H1 (cell line): ENCODE measurements around the gene BCL11A. TPM values are rescaled to one million over a fixed set of nuclear protein-coding genes. Genes with fewer than 3 reads are reported as not detected.

Experiments used
- CTCF ChIA-PET: fragments of 300-600 bp; sonication (Branson Sonifier 250); formaldehyde crosslinking; loops from one replicate; lab custom pipeline; 2021; ENCODE audit not compliant: partially characterized antibody; lab: Charles Lee
- POLR2A ChIA-PET: fragments of 300-600 bp; sonication (Branson Sonifier 250); formaldehyde crosslinking; loops from one replicate; lab custom pipeline; 2021; ENCODE audit warnings: inconsistent platforms; ENCODE audit not compliant: partially characterized antibody; lab: Charles Lee
- DNase-seq, 2 experiments: peaks; one replicate each; pipeline versions ENCODE4 v3.0.0 to v3.0.0-alpha.2; 2010 to 2022; ENCODE audit warnings: low spot score in 2 of 2, low read depth in 1 of 2, mixed read lengths in 1 of 2
- FAIRE-seq: peaks from 2 replicates; lab custom pipeline; 2011; peaks lifted over from hg19 to GRCh38; lab: Jason Lieb, UNC
- H2AFZ ChIP-seq: 2 replicates; pipeline ENCODE4 v1.8.1; 2012; ENCODE audit warnings: low read length, inconsistent platforms
- H2AK5ac ChIP-seq: 2 replicates; pipeline ENCODE4 v1.6.1; 2013; ENCODE audit warnings: low read depth, low read length
- H2BK120ac ChIP-seq: replicated peaks from 2 replicates; pipeline ENCODE3; 2013; ENCODE audit warnings: low read depth, low read length, inconsistent platforms
- H2BK12ac ChIP-seq: 2 replicates; pipeline ENCODE4 v1.6.1; 2013; ENCODE audit warnings: low read depth, low read length
- H2BK15ac ChIP-seq: 2 replicates; pipeline ENCODE4 v1.6.1; 2013; ENCODE audit warnings: low read length
- H2BK20ac ChIP-seq: 2 replicates; pipeline ENCODE4 v1.6.1; 2013; ENCODE audit warnings: low read length
- H2BK5ac ChIP-seq: 2 replicates; pipeline ENCODE4 v1.6.1; 2013; ENCODE audit warnings: low read depth, low read length
- H3K14ac ChIP-seq: 2 replicates; pipeline ENCODE4 v1.6.1; 2013; ENCODE audit warnings: inconsistent platforms; ENCODE audit not compliant: insufficient read length
- H3K18ac ChIP-seq: 2 replicates; pipeline ENCODE4 v1.6.1; 2013; ENCODE audit warnings: low read length; ENCODE audit errors: extremely low read depth
- H3K23ac ChIP-seq: 2 replicates; pipeline ENCODE4 v1.6.1; 2013; ENCODE audit warnings: inconsistent platforms; ENCODE audit not compliant: insufficient read length
- H3K23me2 ChIP-seq: 2 replicates; pipeline ENCODE4 v1.6.1; 2013; ENCODE audit warnings: low read depth, low read length
- H3K27ac ChIP-seq: 2 replicates; pipeline ENCODE4 v1.6.1; 2011; ENCODE audit warnings: low read depth, low read length, inconsistent platforms
- H3K27me3 ChIP-seq, 4 experiments: replicated peaks in 1 of 4; 1 replicate in 1 of 4; 2 replicates in 3 of 4; pipeline versions ENCODE4 v1.6.1 to v1.8.1; 2011 to 2013; ENCODE audit warnings: low read length in 3 of 4, mild to moderate bottlenecking in 3 of 4, inconsistent platforms in 2 of 4, mixed read lengths in 2 of 4, moderate library complexity in 1 of 4; ENCODE audit not compliant: control insufficient read depth in 3 of 4, insufficient read depth in 3 of 4; ENCODE audit errors: extremely low read depth in 1 of 4
- H3K36me3 ChIP-seq, 4 experiments: 2 replicates each; pipeline versions ENCODE4 v1.6.1 to v1.8.1; 2011 to 2013; ENCODE audit warnings: mild to moderate bottlenecking in 4 of 4, low read length in 3 of 4, moderate library complexity in 2 of 4, control low read depth in 1 of 4, inconsistent platforms in 1 of 4; ENCODE audit not compliant: insufficient read depth in 4 of 4, control insufficient read depth in 2 of 4
- H3K4ac ChIP-seq: replicated peaks from 2 replicates; pipeline ENCODE3; 2013; ENCODE audit warnings: low read length, low read depth, mixed read lengths, inconsistent platforms; ENCODE audit not compliant: insufficient read length
- H3K4me1 ChIP-seq, 4 experiments: replicated peaks in 1 of 4; 1 replicate in 1 of 4; 2 replicates in 3 of 4; pipeline versions ENCODE4 v1.6.1 to v1.8.1; 2011 to 2013; ENCODE audit warnings: low read length in 3 of 4, inconsistent platforms in 2 of 4, mixed read lengths in 1 of 4; ENCODE audit not compliant: insufficient read depth in 4 of 4, control insufficient read depth in 3 of 4
- H3K4me2 ChIP-seq, 2 experiments: 2 replicates each; pipeline versions ENCODE4 v1.6.1 to v1.8.1; 2011 to 2013; ENCODE audit warnings: low read depth in 2 of 2, low read length in 2 of 2, control low read depth in 1 of 2, inconsistent platforms in 1 of 2, mild to moderate bottlenecking in 1 of 2; ENCODE audit not compliant: insufficient read depth in 1 of 2
- H3K4me3 ChIP-seq, 4 experiments: fragments of 200-600, 300-600 bp in 1 of 4; sonication (generic), shearing (Covaris generic), sonication (Bioruptor Twin) in 1 of 4; 2 replicates each; pipeline versions ENCODE4 v1.5.1 to v1.8.1; 2011 to 2016; ENCODE audit warnings: low read length in 4 of 4, low read depth in 3 of 4, control low read depth in 2 of 4, inconsistent platforms in 2 of 4, mild to moderate bottlenecking in 2 of 4, mixed read lengths in 1 of 4, moderate library complexity in 1 of 4; ENCODE audit not compliant: insufficient read depth in 2 of 4; ENCODE audit errors: extremely low read depth in 1 of 4
- H3K56ac ChIP-seq: replicated peaks from 2 replicates; pipeline ENCODE3; 2013; ENCODE audit warnings: low read depth, mild to moderate bottlenecking, mixed read lengths, low read length, inconsistent platforms; ENCODE audit not compliant: insufficient read length
- H3K79me1 ChIP-seq: 2 replicates; pipeline ENCODE4 v1.6.1; 2013; ENCODE audit warnings: low read depth, low read length, control low read depth
- H3K79me2 ChIP-seq, 2 experiments: 2 replicates each; pipeline versions ENCODE4 v1.6.1 to v1.8.1; 2012 to 2013; ENCODE audit warnings: low read length in 2 of 2, mild to moderate bottlenecking in 2 of 2, inconsistent platforms in 1 of 2; ENCODE audit not compliant: insufficient read depth in 2 of 2, control insufficient read depth in 1 of 2
- H3K9ac ChIP-seq, 4 experiments: replicated peaks in 1 of 4; 1 replicate in 1 of 4; 2 replicates in 3 of 4; pipeline versions ENCODE4 v1.6.1 to v1.8.1; 2011 to 2013; ENCODE audit warnings: low read depth in 3 of 4, low read length in 3 of 4, control low read depth in 2 of 4, mild to moderate bottlenecking in 2 of 4, moderate library complexity in 2 of 4, inconsistent platforms in 1 of 4; ENCODE audit errors: extremely low read depth in 1 of 4
- H3K9me3 ChIP-seq, 2 experiments: 2 replicates each; pipeline versions ENCODE4 v1.6.1 to v1.8.1; 2012 to 2013; ENCODE audit warnings: mild to moderate bottlenecking in 2 of 2, moderate library complexity in 2 of 2, control low read depth in 1 of 2, inconsistent platforms in 1 of 2, low read depth in 1 of 2, low read length in 1 of 2, mixed read lengths in 1 of 2; ENCODE audit not compliant: insufficient read depth in 2 of 2
- H4K20me1 ChIP-seq, 2 experiments: replicated peaks in 1 of 2; 2 replicates each; pipeline versions ENCODE3 to v1.8.1; 2011 to 2013; ENCODE audit warnings: inconsistent platforms in 2 of 2, low read length in 2 of 2, mild to moderate bottlenecking in 1 of 2; ENCODE audit not compliant: insufficient read depth in 2 of 2, control insufficient read depth in 1 of 2
- H4K5ac ChIP-seq: 2 replicates; pipeline ENCODE4 v1.6.1; 2013; ENCODE audit warnings: low read length, low read depth, mixed read lengths, inconsistent platforms; ENCODE audit not compliant: insufficient read length
- H4K8ac ChIP-seq: 2 replicates; pipeline ENCODE4 v1.8.0; 2013; ENCODE audit warnings: mild to moderate bottlenecking, moderate library complexity, low read length, inconsistent platforms; ENCODE audit not compliant: insufficient read depth; ENCODE audit errors: extremely low read depth
- H4K91ac ChIP-seq: replicated peaks from 2 replicates; pipeline ENCODE3; 2013; ENCODE audit warnings: low read length, mixed read lengths, inconsistent platforms; ENCODE audit not compliant: insufficient read length
- POLR2A ChIP-seq, 2 experiments: IDR thresholded peaks; 1 replicate in 1 of 2; 2 replicates in 1 of 2; pipeline ENCODE4 v1.6.1; 2011; ENCODE audit warnings: low read depth in 2 of 2, low read length in 2 of 2, mild to moderate bottlenecking in 2 of 2; ENCODE audit errors: control extremely low read depth in 1 of 2
- SP2 ChIP-seq: IDR thresholded peaks from 2 replicates; pipeline ENCODE4 v1.6.1; 2012; ENCODE audit warnings: mild to moderate bottlenecking, low read length, inconsistent platforms
- WGBS, 2 experiments: shearing (Covaris generic) in 1 of 2; methylation state at CpG; one replicate each; pipeline versions ENCODE4 v1.1.6 to v1.1.7; 2013 to 2015; ENCODE audit warnings: low lambda C conversion rate in 2 of 2, mixed read lengths in 2 of 2, inconsistent platforms in 1 of 2, low coverage in 1 of 2, missing lambda C conversion rate in 1 of 2; ENCODE audit not compliant: insufficient replicate concordance in 2 of 2, insufficient coverage in 1 of 2, insufficient read length in 1 of 2; ENCODE audit errors: extremely low coverage in 1 of 2, missing lambda C conversion rate in 1 of 2; 5-methylcytosine and 5-hydroxymethylcytosine counted together
- polyA plus RNA-seq, 7 experiments: library from polyadenylated mRNA; depleted of rRNA in 3 of 7; stranded (reverse) in 5 of 7; unstranded in 2 of 7; fragments of >200 nt in 5 of 7; fragments of 200-250 nt in 2 of 7; gene quantifications; 1 replicate in 5 of 7; 2 replicates in 1 of 7; 4 replicates in 1 of 7; pipeline versions ENCODE4 v1.2.1 to v1.2.3, GENCODE V29; 2011 to 2013; ENCODE audit warnings: missing spikeins in 2 of 7, mixed read lengths in 2 of 7
- total RNA-seq: library from RNA; stranded (reverse); fragmentation: NEBNext Ultra II Directional; extraction: Animal tissue kit (Norgen Biotek cat#: 25700); gene quantifications from 2 replicates; pipeline ENCODE4 v1.2.1, GENCODE V29; 2021

BCL11A gene
- total and polyA plus RNA-seq, 2 of the 8 experiments (the other 6 are each of a cell fraction or from before 2014, with no cell fraction given): 11.9 to 59.3 TPM

DNA sequence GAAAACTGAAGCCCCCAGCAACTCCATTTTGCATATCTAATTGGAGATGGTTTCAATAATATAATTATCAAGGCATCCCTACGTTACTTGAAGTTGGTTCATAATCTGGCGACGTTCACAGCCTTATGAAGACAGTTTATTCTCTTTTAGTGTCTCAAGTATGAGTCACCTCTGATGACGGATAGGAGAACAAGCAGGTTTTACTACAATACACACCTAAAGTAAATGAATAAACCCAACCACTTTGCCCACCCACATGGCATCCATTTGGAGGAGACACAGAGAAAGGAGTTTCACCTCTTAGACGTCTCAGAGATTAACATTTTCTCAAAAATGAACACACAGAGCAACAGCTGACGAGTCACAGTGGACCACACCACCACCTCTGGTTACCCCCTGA lies 40.8 kb downstream of the BCL11A start:
- H2BK5ac ChIP-seq: no peak overlapping the region
- DNase-seq: no peak
- H3K23me2 ChIP-seq: no peaks in the 10 kb centered on the region; the same call in 1 of the 2 replicates
- no peak overlapping the region for H3K18ac ChIP-seq
- peaks cover 17 to 27% of the 10 kb centered on the region in 2 experiments for H4K20me1 ChIP-seq
- no peak for TF ChIP-seq POLR2A (IDR thresholded peaks at IDR 0.05; ENCODE audit: control extremely low read depth in 1 of 2, low read depth in 2 of 2, low read length in 2 of 2)
- TF ChIP-seq SP2: no peak
- TF ChIP-seq, all 59 proteins: peak for 0
- no peak overlapping the region for H2AFZ ChIP-seq
- peaks cover 35% of the 10 kb centered on the region for H3K79me1 ChIP-seq
- no peak overlapping the region for H2BK20ac ChIP-seq
- H3K4me2 ChIP-seq: no peak overlapping the region
- FAIRE-seq: no peak
- H4K8ac ChIP-seq: no peak overlapping the region
- 90% methylated on average over 6 of the region's 6 CpGs; no CpG with 5 or more reads in 1 of the 2 experiments for WGBS, 2 experiments
- H3K14ac ChIP-seq: no peak overlapping the region
- peaks cover 4 to 99% of the 10 kb centered on the region in 2 experiments; a peak in 3 of 4 replicates for H3K79me2 ChIP-seq
- no peak overlapping the region for H2BK120ac ChIP-seq
- peaks cover 0 to 14% (median 0%) of the 10 kb centered on the region in 4 experiments; a peak in 2 of 8 replicates for H3K36me3 ChIP-seq
- H3K4me3 ChIP-seq: no peak overlapping the region
- H3K9ac ChIP-seq: no peak overlapping the region; a peak in 1 of 7 replicates
- no peaks in the 10 kb centered on the region for H3K27me3 ChIP-seq
- H3K27ac ChIP-seq: no peak overlapping the region
- peaks cover 32 to 66% (median 55%) of the 10 kb centered on the region in 4 experiments for H3K4me1 ChIP-seq
- no peaks in the 10 kb centered on the region for H3K9me3 ChIP-seq
- no peak overlapping the region for H2BK12ac ChIP-seq
- ChIA-PET CTCF (interaction anchor here (1.5 to 1.8 kb wide), 3 partner anchors 11 to 73 kb away, joined by 4 to 5 read pairs (median 4); no protein-coding TSS in a partner anchor), POLR2A (interaction anchor here (0.5 to 1.2 kb wide), 2 partner anchors 37 to 121 kb away, joined by 3 to 4 read pairs; no protein-coding TSS in a partner anchor)
- no peak overlapping the region for H2BK15ac ChIP-seq
- H3K23ac ChIP-seq: no peak overlapping the region
- H4K5ac ChIP-seq: no peak overlapping the region
- no peak overlapping the region for H3K4ac ChIP-seq
- H3K56ac ChIP-seq: no peak overlapping the region
- H2AK5ac ChIP-seq: no peak overlapping the region
- H4K91ac ChIP-seq: no peak overlapping the region
